IPS-11a (cell line): Measurements from ENCODE around the gene PPP2R3B.

ENCODE experiments used
- H3K4me3 ChIP-seq: one replicate; pipeline ENCODE4 v1.5.1; 2013; ENCODE audit warnings: low read depth, low read length, control low read depth

The PPP2R3B gene

DNA sequence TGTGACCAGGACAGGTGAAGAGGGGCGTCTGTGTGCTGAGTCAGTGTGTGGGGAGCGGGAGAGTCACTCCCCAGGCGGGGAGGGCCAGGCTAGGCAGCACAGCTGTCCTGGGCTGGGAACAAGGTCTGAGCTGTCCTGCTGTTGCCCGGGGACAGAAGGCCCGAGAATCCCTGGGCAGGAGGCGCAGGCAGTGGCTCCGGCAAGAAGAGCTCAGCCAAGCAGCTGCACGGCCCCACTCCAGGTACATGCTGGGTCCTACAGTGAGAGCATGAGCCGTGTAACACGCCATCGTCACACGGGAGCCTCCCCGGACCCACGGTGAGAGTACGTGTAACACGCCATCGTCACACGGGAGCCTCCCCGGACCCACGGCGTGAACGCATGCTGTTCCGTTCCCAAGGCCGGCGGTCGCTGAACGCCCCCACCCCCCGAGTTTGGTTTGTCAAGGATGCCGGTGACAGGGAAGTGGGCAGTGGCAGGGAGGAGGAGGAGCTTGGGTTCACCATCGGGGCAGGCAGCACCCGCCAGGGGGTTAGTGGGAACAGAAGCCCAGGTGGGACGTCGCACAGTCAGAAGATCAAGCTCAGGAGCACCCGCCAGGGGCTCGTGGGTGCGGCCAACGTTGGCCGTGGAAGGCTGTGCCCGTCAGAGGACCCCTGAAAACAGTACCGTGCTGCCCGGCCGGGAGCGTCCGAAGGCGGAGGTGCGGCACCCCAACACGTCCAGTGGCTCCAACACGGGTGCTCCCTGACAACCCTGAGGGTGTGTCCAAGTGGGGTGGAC lies 15.6 kb downstream of the PPP2R3B start:
- H3K4me3 ChIP-seq = no peak overlapping the region

GRCh38 chrX:370244-370962 lies 16.3 kb downstream of the PPP2R3B start:
- no peak overlapping the region for H3K4me3 ChIP-seq

- no peak overlapping the region for H3K4me3 ChIP-seq
These were observed 17.1 kb downstream of the PPP2R3B start for GRCh38 chrX:369563-370101.

DNA sequence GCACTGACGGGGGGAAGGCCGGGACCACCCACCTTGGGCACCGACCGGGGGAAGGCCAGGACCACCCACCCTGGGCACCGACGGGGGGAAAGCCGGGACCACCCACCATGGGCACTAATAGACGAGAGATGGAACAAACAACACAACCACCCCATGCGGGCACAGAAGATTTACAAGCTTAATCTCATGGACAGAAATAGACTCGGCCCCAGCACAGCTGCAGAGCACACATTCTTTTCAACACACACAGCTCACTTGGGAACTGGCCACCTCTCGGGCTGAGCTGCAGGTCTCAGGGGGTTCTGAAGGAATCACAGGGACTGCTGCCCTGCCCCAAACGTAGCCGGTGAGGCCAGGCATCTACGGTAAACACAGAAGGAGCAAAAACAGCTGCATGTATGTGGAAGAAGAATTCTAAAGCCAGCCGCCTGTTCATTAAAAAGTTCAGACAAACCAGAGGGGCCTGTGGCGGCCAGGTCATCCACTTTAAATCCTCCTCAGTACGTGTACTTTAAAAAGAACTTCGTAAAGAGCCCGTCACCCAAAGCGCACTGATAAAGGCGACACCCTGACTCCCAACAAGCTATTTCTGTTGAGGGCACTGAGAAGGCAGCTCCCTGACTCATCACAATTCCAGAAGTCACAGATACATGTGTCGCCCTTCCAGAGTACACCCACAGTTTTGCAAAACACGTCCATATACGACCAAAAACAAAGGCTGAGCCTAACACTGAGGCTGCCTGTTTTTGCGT lies 17.7 kb downstream of the PPP2R3B start:
- no peak overlapping the region for H3K4me3 ChIP-seq

DNA sequence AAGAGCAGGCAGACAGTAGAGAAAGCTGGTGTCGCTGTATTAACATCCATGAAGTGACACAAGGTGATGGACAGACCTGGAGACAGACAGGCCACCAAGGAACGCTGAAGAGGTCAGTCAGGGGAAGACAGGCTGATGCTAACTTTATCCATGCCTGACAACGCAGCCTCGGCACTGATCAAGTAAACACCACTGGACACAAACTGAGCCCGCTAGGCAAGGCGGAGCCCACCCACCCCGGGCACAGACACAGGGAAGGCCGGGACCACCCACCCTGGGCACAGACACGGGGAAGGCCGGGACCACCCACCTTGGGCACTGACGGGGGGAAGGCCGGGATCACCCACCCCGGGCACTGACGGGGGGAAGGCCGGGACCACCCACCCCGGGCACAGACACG lies 18.8 kb downstream of the PPP2R3B start:
- H3K4me3 ChIP-seq = no peak overlapping the region

GRCh38 chrX:367349-367748 lies 19.4 kb downstream of the PPP2R3B start:
- no peak overlapping the region for H3K4me3 ChIP-seq

DNA sequence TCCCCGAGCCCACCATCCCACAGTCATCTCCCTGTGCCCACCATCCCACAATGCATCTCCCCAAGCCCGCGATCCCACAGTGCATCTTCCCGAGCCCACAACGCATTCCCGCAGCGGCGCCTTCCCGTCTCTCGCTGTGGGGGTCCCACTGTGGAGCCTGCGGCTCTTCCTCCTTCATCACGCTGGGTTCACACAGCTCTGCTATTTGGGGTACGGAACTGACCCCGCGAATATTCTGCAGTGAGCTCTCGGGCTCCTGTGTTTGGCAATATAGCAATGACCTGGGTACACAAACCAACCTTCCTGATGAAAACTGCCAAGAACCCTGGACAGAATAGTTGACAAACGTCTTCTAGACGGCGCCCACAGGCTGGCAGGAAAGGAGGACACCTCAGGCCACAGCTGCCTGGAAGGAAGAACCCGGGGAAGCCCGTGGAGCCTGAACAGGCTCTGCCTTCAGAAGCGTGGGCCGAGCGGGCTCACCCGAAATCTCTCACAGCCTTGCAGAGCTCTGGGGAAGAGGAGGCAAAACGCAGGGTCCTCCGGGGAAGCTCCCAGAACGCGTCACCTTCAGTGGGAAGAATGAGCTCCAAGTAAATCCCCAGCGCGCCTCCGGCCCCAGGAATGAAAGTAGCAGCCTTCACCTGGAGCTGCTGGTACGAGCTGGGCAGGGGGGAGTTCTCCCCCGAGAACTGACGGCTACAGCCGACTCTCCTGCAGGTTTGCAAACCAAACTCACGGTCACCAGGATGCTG lies 22.9 kb downstream of the PPP2R3B start:
- H3K4me3 ChIP-seq = no peak overlapping the region

DNA sequence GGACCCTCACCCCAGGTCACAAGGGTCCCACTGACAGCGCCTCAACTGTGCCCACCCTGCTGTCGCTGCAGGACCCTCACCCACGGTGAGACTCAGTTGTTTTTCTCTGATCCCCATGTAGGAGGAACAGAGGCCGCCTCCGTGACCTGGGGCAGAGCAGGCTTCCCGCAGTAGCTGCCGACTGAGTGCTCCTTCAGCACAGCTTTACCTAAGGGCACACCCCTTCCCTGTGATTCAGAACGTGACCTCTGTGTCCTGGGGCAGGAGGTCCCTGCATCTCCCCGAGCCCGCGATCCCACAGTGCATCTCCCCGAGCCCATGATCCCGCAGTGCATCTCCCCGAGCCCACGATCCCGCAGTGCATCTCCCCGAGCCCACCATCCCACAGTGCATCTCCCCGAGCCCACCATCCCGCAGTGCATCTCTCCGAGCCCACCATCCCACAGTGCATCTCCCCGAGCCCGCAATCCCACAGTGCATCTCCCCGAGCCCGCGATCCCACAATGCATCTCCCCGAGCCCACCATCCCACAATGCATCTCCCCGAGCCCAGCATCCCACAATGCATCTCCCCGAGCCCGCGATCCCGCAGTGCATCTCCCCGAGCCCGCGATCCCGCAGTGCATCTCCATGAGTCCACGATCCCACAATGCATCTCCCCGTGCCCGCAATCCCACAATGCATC lies 23.6 kb downstream of the PPP2R3B start:
- no peak overlapping the region for H3K4me3 ChIP-seq

DNA sequence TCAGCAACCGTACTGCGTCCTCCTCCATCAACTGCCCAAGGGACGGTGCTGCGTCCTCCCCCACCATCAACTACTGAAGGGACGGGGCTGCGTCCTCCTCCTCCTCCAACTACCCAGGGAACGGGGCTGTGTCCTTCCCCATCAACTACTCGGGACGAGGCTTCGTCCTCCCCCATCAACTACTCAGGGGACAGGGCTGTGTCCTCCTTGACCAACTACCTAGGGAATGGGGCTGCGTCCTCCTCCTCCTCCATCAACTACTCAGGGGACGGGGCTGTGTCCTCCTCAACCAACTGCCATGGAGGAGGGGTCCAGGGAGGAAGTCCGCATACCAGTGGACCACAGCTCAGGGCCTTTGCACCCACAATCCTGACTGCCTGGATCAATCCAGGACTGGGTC lies 24.4 kb downstream of the PPP2R3B start:
- H3K4me3 ChIP-seq = no peak overlapping the region

- H3K4me3 ChIP-seq = no peak overlapping the region
These were observed 25.2 kb downstream of the PPP2R3B start for GRCh38 chrX:361231-362145.

DNA sequence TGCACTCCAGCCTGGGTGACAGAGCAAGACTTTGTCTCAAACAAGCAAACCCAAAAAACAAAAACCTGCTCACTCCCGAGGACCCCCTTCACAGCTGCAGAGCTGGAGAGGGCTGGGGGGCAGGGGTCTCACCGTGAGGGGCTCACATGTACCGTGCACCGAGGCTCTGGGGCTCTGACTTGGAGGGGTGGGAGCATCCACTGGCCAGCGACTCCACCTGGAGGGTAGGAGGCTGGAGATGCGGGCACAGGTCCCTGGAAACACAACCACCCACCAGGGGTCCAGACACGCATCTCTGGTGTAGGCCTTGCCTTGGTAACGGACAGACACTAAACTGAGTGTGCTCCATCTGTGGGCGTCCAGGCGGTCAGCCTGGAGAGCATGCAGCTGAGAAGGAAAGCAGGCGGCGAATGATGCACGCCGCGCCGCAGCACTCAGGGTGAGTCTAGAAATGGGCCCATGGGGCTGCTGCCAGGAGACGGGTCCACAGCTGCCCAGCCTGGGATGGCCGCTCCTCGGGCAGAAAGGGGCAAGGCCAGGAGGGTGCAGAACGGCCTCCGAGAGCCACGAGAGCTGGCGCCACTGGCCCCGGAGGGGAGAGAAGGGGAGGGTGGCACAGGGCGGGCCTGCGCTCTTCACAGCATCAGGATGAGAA lies 26.1 kb downstream of the PPP2R3B start:
- no peak overlapping the region for H3K4me3 ChIP-seq

DNA sequence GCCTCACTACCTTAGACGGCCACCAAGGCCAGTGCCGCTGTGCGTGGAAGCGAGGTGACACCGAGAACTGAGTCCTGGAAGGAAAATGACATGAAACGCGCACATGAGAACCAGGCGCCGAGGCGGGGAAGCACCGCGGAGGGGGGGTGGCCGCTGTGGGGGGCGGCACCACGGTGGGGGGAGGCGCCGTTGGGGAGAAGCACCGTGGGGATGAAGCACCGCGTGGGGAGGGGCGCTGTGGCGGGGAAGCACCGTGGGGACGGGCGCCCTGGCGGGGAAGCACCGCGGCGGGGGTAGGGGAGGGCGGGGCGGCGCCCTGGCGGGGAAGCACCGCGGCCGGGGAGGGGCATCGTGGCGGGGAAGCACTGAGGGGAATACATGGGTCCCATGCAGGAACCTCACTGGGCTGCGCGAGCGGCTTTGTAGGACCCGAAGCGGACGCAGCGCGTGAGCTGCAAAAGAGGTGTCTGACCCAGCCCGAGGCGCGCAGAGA lies 28.0 kb downstream of the PPP2R3B start:
- no peak overlapping the region for H3K4me3 ChIP-seq

DNA sequence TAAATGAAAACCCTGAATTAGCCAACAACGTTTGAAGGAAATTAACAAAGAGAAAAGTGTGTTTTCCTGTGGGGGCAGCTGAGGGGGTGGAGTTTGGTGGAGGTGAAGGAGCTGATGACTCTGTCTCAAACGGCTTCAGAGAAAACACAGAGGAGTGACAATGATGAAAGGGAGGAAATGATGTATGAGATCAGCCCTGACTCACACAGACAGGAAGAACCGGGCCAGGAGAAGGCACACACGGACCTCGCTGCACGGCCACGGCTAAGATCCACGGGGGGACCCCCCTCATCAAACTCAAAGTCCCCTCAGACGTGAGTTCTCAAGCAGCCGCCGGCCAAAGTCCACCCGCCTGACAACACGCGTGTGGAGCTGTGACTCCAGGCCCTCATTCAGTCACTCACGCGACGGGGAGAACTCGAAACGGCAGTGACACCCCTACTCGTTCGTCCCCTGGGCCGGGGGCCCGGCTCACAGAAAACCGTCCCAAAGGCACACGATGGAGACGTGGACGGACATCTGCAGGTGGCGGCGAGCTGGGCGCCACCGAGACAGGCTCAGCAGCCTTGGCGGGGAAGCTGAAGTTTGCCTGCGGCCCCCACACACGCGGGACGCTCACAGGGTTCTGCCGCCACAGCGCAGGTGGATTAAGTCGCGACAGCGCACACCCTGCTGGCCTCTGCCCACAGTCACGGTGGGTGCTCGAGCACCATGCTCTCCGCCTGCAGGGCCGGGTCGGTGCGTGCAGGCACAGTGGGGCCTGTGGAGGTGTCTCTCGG lies 28.8 kb downstream of the PPP2R3B start:
- no peak overlapping the region for H3K4me3 ChIP-seq

DNA sequence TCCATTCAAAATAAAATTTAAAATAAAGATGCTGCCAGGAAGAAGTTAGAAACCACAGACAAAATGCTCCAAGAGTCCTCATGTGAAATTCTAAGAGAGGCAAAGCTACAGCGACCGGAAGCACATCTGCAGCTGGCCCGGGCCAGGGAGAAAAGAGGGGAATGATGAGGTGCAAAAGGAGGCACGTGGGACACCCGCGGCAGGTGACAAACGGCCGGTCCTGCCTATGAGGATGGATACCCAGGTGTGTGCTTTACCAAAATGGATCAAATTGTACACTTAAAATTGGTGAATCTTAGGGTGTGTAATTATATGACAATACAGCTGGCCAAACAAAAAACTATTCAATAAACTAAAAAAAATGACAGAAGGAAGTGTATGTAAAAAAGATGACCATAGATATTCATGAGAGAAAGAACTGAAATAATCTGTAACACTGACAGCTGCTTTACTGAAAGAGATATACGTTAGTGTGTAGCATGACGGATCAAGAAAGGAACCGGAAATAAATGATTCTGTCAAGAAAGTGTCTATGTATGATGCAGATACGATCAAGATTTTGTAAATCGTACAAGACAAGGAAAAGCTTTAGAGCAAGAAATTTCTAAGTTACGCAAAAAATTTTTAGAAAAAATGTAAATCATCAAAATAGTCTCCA lies 29.5 kb downstream of the PPP2R3B start:
- no peak overlapping the region for H3K4me3 ChIP-seq

DNA sequence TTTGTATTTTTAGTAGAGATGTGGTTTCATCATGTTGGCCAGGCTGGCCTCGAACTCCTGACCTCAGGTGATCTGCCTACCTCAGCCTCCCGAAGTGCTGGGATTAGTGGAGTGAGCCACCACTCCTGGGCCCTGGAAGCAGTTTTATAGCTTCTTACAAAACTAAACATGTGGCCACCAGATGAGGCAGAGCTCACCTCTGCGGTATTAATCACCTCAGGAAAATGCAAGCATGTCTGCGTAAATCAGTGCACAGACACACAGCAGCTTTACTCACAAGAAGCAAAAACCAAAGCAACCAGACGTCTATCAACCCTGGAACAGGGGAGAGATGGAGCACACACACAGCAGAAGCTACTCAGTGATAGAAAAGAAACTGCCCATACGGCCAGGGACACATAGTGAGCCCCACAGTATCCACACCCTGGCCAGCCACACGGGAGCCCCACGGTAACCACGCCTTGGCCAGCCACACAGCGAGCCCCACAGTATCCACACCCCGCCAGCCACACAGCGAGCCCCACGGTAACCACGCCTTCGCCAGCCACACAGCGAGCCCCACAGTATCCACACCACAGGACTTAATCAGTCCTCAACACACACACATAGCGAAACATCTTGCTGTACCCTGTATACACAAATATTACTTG lies 30.2 kb downstream of the PPP2R3B start:
- no peak overlapping the region for H3K4me3 ChIP-seq

DNA sequence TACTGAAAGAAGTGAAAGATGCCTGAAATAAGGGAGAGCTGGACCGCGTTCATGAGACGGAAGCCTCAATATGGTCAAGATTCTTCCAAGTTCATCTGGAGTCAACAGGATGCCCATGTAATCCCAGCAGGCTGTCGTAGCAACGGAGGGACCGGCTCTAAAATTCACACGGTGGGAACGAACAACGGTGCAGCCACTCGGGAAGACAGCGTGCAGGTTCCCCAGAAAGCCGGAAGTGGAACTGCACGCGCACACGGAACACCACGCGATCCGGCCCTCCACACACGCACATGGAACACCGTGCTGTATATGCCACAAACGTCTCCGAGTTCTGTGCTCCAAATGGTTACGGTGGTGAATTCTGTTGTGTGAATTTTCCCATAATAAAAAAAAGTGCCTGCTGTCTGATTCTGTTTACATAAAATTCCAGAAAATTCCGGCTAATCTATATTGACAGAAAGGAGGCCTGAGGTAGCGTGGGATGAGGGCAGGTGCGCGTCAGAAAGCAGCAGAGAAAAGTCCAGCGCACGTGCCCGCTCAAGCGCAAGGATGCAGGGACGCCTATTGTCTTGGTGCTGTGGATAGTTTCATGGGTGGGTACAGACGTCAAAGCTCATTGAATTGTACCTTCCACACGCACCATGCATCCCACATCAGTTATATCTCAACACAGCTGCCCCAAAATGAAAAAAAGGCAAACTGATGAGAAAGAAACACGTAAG lies 31.2 kb downstream of the PPP2R3B start:
- H3K4me3 ChIP-seq = no peak overlapping the region
